ENCODE results near the gene ELF4. TPM values are rescaled to one million over a fixed set of nuclear protein-coding genes. Genes with fewer than 3 reads are reported as not detected.

ELF4 gene
- total and polyA plus RNA-seq, 10 of the 15 experiments (the other 5 are each of a cell fraction or from before 2014, with no cell fraction given) = 4.0 to 36.7 (median 22.6) TPM

GRCh38 chrX:130066975-130067615 is 43.2 kb downstream of the ELF4 start:
- WGBS (ENCODE audit: insufficient coverage, insufficient replicate concordance, low lambda C conversion rate, missing lambda C conversion rate) = 47% methylated on average over 15 of the region's 15 CpGs
- no peak for DNase-seq (ENCODE audit: low read depth, low spot score)
- in situ Hi-C loops (cut with MboI) = loop anchor here (5.0 to 25.0 kb wide), 2 partner anchors 140 to 455 kb away; no protein-coding TSS in a partner anchor
- Histone ChIP-seq H3K79me2 (ENCODE audit: control insufficient read depth, insufficient read depth, low read length) (no peaks in the 10 kb centered on the region), H3K9me3 (replicated peaks; ENCODE audit: control insufficient read depth, insufficient read depth, low read length) (no peaks in the 10 kb centered on the region), H3K27ac (ENCODE audit: control insufficient read depth, insufficient read depth) (no peak overlapping the region), H4K20me1 (ENCODE audit: control insufficient read depth, insufficient read depth) (no peaks in the 10 kb centered on the region), H3K4me1 (ENCODE audit: control insufficient read depth, insufficient read depth, low read length) (no peaks in the 10 kb centered on the region), H3K4me3 (no peak overlapping the region), H2AFZ (ENCODE audit: control insufficient read depth, low read depth, low read length) (no peak overlapping the region), H3K9ac (ENCODE audit: control insufficient read depth, insufficient read depth, low read length) (no peak overlapping the region), H3K27me3 (replicated peaks in 1 of 2; ENCODE audit: control insufficient read depth in 2 of 2, insufficient read depth in 2 of 2, low read length in 1 of 2) (no peaks in the 10 kb centered on the region), H3K36me3 (ENCODE audit: control insufficient read depth in 2 of 2, insufficient read depth in 2 of 2, low read length in 1 of 2) (peaks cover 4 to 12% of the 10 kb centered on the region in 2 experiments; a peak in 3 of 4 replicates), H3K4me2 (ENCODE audit: control insufficient read depth, insufficient read depth) (no peak overlapping the region)
- ChIA-PET RAD21 (ENCODE audit: unreplicated experiment) (interaction anchor here (1.1 kb wide), 1 partner anchor 14 kb away, joined by 3 read pairs; no protein-coding TSS in a partner anchor), POLR2A (no interaction called here), CTCF (interaction anchor here (2.3 kb wide), 1 partner anchor 142 kb away, joined by 6 read pairs; no protein-coding TSS in a partner anchor), SMC1A (ENCODE audit: uncharacterized antibody, unreplicated experiment) (interaction anchor here (1.1 kb wide), 1 partner anchor 13 kb away, joined by 4 read pairs; no protein-coding TSS in a partner anchor)
- no peak for FAIRE-seq
- ATAC-seq = no peak
- BruUV-seq (replicated peaks) = no TSS peak
- intact Hi-C loops (cut with micrococcal nuclease; ENCODE audit: unreplicated experiment) = loop anchor here (10.0 kb wide), 1 partner anchor 242 kb away; no protein-coding TSS in a partner anchor
- TF ChIP-seq BMI1 (IDR thresholded peaks at IDR 0.05; ENCODE audit: borderline replicate concordance) (no peak), IKZF2 (IDR thresholded peaks at IDR 0.05) (no peak), CEBPZ (IDR thresholded peaks at IDR 0.05; ENCODE audit: low read depth, low read length) (no peak), EZH2 (IDR thresholded peaks at IDR 0.05; ENCODE audit: borderline replicate concordance, control insufficient read depth, low read depth, low read length) (no peak), ETV6 (conservative IDR thresholded peaks at IDR 0.05 in 1 of 2, IDR thresholded peaks at IDR 0.05 in 1 of 2; ENCODE audit: borderline replicate concordance in 1 of 2, low read depth in 1 of 2) (no peak), ZNF207 (IDR thresholded peaks at IDR 0.05; ENCODE audit: borderline replicate concordance) (no peak), GATAD2B (conservative IDR thresholded peaks at IDR 0.05; ENCODE audit: low read depth) (no peak), SUPT20H (IDR thresholded peaks at IDR 0.05; ENCODE audit: borderline replicate concordance, control insufficient read depth, low read depth, low read length) (no peak)
- TF ChIP-seq, protein P1, sequence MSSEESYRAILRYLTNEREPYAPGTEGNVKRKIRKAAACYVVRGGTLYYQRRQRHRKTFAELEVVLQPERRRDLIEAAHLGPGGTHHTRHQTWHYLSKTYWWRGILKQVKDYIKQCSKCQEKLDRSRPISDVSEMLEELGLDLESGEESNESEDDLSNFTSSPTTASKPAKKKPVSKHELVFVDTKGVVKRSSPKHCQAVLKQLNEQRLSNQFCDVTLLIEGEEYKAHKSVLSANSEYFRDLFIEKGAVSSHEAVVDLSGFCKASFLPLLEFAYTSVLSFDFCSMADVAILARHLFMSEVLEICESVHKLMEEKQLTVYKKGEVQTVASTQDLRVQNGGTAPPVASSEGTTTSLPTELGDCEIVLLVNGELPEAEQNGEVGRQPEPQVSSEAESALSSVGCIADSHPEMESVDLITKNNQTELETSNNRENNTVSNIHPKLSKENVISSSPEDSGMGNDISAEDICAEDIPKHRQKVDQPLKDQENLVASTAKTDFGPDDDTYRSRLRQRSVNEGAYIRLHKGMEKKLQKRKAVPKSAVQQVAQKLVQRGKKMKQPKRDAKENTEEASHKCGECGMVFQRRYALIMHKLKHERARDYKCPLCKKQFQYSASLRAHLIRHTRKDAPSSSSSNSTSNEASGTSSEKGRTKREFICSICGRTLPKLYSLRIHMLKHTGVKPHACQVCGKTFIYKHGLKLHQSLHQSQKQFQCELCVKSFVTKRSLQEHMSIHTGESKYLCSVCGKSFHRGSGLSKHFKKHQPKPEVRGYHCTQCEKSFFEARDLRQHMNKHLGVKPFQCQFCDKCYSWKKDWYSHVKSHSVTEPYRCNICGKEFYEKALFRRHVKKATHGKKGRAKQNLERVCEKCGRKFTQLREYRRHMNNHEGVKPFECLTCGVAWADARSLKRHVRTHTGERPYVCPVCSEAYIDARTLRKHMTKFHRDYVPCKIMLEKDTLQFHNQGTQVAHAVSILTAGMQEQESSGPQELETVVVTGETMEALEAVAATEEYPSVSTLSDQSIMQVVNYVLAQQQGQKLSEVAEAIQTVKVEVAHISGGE (CRISPR knock-in tag; IDR thresholded peaks at IDR 0.05) = no peak
- TF ChIP-seq, protein P2, sequence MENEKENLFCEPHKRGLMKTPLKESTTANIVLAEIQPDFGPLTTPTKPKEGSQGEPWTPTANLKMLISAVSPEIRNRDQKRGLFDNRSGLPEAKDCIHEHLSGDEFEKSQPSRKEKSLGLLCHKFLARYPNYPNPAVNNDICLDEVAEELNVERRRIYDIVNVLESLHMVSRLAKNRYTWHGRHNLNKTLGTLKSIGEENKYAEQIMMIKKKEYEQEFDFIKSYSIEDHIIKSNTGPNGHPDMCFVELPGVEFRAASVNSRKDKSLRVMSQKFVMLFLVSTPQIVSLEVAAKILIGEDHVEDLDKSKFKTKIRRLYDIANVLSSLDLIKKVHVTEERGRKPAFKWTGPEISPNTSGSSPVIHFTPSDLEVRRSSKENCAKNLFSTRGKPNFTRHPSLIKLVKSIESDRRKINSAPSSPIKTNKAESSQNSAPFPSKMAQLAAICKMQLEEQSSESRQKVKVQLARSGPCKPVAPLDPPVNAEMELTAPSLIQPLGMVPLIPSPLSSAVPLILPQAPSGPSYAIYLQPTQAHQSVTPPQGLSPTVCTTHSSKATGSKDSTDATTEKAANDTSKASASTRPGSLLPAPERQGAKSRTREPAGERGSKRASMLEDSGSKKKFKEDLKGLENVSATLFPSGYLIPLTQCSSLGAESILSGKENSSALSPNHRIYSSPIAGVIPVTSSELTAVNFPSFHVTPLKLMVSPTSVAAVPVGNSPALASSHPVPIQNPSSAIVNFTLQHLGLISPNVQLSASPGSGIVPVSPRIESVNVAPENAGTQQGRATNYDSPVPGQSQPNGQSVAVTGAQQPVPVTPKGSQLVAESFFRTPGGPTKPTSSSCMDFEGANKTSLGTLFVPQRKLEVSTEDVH (IDR thresholded peaks at IDR 0.05; ENCODE audit: low read depth, partially characterized antibody) = no peak

All from GM12878 (cell line).